HG02884 (cell line): ENCODE results near the gene KLRC1.
"Not testable (repeated sequence)": the region's sequence is repeated elsewhere in the genome, so short reads cannot be mapped to it uniquely, and the experiment has no call there.

Source experiments
- ATAC-seq: cut with Tn5 transposase; IDR thresholded peaks from one replicate; pipeline ENCODE4 v1.9.1; 2021; ENCODE audit warnings: mild to moderate bottlenecking, moderate library complexity; ENCODE audit not compliant: unreplicated experiment

Gene KLRC1

GRCh38 chr12:10422159-10422558 lies 31.0 kb downstream of the KLRC1 start:
- not testable (repeated sequence) for ATAC-seq

DNA sequence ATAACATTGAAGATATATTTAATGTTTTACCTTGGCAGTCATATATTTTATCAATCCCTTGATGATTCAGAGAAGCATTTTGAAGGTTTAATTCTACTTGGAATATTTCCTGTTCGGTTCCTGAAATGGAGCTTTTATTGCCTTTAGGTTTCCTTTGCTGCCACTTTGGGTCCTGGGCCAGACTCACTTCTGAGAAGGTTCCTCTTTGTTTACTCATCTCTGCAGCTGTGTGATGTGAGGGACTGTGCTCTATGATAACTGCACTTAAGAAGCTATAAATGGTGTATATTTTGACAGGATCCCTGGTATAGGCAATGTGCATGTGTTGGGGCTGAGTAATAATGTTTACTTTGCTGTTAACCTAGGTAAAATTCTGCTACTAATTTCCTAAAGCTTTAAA lies 32.8 kb downstream of the KLRC1 start, which contains the start of gene KLRC3:
TSS of gene KLRC3 (minus strand) at position 262 of the 400 bp plus-strand sequence. CDS start at position 217, 45 bp downstream.
- not testable (repeated sequence) for ATAC-seq

- ATAC-seq: no peak
Observed at GRCh38 chr12:10409392-10409791, 43.8 kb downstream of the KLRC1 start, which contains the start of gene KLRC4. Gene KLRC4, minus strand, starts transcription at chr12:10409757. Its CDS starts 182 bp downstream, at chr12:10409575.

DNA sequence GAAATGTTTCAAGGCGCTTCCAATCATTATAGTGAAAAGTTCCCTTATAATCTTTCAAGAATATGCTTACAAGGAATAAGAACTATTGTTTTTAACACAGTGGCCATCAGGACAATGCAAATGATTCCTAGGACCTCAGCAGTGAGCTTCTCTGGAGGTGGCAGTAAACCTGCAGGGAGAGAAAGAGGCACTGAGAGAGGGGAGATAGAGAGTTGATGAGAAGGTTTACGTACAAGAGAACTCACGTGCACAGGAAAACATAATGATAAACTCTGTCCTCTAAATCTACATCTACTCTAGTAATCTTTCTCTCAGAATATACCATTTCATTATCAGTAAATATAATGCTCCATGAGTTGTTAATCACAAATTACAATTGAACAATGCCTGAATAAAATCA lies 44.3 kb downstream of the KLRC1 start:
- ATAC-seq: no peak

- ATAC-seq: no peak
Observed at GRCh38 chr12:10406725-10407124, 46.5 kb downstream of the KLRC1 start.

DNA sequence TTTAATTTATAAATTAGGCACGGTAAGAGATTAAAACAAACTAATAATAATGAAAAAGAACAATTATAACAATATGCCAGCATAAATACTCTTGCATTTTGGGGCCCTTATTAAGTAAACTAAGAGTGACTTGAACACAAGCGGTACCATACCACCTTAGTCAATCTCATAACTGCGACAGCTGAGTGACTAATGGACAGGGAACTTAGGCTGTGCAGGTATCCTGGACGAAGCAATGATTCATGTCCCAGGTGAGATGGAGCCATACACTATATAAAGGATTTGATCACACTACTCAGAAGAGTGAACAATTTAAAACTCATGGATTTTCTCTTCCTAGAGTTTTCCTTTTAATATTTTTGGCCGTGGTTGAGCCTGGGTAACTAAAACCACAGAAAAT lies 47.9 kb downstream of the KLRC1 start:
- no peak for ATAC-seq

GRCh38 chr12:10404798-10405197 lies 48.4 kb downstream of the KLRC1 start:
- ATAC-seq: no peak

DNA sequence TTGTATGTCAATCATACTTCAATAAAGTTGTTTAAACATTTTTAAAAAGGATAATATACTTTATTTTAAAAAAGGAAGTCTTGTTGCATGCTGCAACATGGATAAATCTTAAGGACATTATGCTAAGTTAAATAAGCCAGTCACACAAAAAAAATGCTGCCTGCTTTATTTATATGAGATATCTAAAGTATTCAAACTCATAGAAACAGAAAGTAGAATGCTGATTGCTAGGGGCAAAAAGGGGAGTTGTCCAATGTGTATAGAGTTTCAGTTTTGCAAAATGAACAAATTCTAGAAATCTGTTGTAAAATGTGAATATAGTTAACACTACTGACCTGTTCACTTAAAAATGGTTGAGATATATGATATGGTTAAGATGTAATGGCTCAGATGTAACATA lies 52.3 kb downstream of the KLRC1 start:
- ATAC-seq: no peak

DNA sequence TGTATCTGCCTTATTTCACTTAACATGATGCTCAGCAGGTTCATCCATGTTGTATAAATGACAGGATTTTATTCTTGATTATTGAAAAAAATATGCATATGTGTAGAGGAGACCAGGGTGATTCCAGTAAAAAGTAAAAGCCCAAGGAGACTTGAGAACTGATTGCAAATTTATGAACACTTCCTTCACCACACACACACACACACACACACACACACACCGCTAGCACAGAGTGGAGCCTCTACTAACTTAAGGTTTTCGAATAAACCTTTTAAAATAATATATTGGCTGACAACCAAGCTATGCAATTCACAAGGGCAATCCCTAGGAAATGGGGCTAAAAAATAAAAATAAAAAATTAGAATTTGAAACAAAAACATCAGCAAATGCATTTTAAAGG lies 55.0 kb downstream of the KLRC1 start:
- ATAC-seq: no peak

- ATAC-seq: no peak
Observed at GRCh38 chr12:10397296-10397695, 55.9 kb downstream of the KLRC1 start.

GRCh38 chr12:10396176-10396575 lies 57.0 kb downstream of the KLRC1 start:
- not testable (repeated sequence) for ATAC-seq
